Hepatocyte (in vitro differentiated cells): ENCODE results near the gene PCDHA2.

Experiments used
- EZH2phosphoT487 ChIP-seq: fragments of 200-600 bp; sonication (generic); IDR thresholded peaks from one replicate; pipeline ENCODE4 v1.6.1; 2018; ENCODE audit warnings: antibody characterized with exemption, mild to moderate bottlenecking, low read depth, moderate library complexity; ENCODE audit not compliant: unreplicated experiment, severe bottlenecking
- TF ChIP-seq, protein P1 (sequence below): fragments of 200-600 bp; sonication (generic); IDR thresholded peaks from 2 replicates; pipeline ENCODE4 v1.5.1; 2016; ENCODE audit warnings: antibody characterized with exemption, mild to moderate bottlenecking; ENCODE audit not compliant: poor library complexity

DNA sequence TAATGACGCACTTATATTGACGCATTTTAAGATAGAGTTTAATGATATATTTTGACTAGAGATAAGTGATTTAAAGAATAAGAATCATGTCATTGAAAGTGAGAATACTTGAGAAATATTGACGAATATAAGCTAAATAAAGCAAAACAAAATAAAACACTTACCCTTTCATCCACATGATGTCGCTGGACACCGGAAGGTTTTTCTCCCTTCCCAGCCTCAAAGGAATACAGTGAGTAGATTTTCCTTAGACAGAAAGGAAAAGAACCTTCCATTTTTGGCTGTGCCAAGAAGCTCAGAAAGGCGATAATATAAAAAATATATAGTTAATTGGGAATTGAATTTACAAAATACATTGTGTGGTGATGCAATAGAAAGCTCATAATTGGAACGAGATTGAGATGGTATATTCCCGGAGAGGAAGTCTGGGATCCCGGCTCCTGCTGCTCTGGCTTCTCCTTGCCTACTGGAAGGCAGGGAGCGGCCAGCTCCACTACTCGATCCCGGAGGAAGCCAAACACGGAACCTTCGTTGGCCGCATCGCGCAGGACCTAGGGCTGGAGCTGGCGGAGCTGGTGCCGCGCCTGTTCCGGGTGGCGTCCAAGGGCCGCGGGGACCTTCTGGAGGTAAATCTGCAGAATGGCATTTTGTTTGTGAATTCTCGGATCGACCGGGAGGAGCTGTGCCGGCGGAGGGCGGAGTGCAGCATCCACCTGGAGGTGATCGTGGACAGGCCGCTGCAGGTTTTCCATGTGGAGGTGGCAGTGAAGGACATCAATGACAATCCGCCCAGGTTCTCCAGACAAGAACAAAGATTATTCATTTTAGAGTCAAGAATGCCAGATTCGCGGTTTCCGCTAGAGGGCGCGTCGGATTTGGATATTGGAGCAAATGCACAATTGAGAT, 27.0 kb downstream of the PCDHA2 start, which contains the start of gene PCDHA5:
- TF ChIP-seq, protein P1, sequence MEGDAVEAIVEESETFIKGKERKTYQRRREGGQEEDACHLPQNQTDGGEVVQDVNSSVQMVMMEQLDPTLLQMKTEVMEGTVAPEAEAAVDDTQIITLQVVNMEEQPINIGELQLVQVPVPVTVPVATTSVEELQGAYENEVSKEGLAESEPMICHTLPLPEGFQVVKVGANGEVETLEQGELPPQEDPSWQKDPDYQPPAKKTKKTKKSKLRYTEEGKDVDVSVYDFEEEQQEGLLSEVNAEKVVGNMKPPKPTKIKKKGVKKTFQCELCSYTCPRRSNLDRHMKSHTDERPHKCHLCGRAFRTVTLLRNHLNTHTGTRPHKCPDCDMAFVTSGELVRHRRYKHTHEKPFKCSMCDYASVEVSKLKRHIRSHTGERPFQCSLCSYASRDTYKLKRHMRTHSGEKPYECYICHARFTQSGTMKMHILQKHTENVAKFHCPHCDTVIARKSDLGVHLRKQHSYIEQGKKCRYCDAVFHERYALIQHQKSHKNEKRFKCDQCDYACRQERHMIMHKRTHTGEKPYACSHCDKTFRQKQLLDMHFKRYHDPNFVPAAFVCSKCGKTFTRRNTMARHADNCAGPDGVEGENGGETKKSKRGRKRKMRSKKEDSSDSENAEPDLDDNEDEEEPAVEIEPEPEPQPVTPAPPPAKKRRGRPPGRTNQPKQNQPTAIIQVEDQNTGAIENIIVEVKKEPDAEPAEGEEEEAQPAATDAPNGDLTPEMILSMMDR: no peak
- TF ChIP-seq EZH2phosphoT487: no peak
